Middle frontal gyrus (tissue), 1 donor: ENCODE measurements around the gene TRPM3.
A peak's percentile ranks its signal among the peaks of the same experiment; 100 is the strongest.

Experiments used
- DNase-seq: peaks from one replicate; pipeline ENCODE4 v3.0.0-alpha.2; 2015; ENCODE audit warnings: low spot score; ENCODE audit errors: extremely low spot score

Gene TRPM3

GRCh38 chr9:70949239-70949638 is 172.2 kb downstream of the TRPM3 start:
- no peak for DNase-seq

GRCh38 chr9:70948744-70949143 is 172.7 kb downstream of the TRPM3 start:
- DNase-seq: no peak

GRCh38 chr9:70947511-70947910 is 173.9 kb downstream of the TRPM3 start:
- DNase-seq: no peak

- DNase-seq: no peak
Measured at GRCh38 chr9:70947086-70947485, 174.3 kb downstream of the TRPM3 start.

GRCh38 chr9:70945301-70945700 is 176.1 kb downstream of the TRPM3 start:
- DNase-seq: no peak

- DNase-seq: no peak
Measured at GRCh38 chr9:70941191-70941590, 180.2 kb downstream of the TRPM3 start.

- no peak for DNase-seq
Measured at GRCh38 chr9:70940605-70941004, 180.8 kb downstream of the TRPM3 start.

- DNase-seq: no peak
Measured at GRCh38 chr9:70936536-70936935, 184.9 kb downstream of the TRPM3 start.

GRCh38 chr9:70935856-70936255 is 185.6 kb downstream of the TRPM3 start:
- DNase-seq: no peak

- no peak for DNase-seq
Measured at GRCh38 chr9:70934642-70935041, 186.8 kb downstream of the TRPM3 start.

- no peak for DNase-seq
Measured at GRCh38 chr9:70933321-70933720, 188.1 kb downstream of the TRPM3 start.

GRCh38 chr9:70932097-70932496 is 189.3 kb downstream of the TRPM3 start:
- DNase-seq: no peak

- DNase-seq: no peak
Measured at GRCh38 chr9:70927530-70927929, 193.9 kb downstream of the TRPM3 start.

GRCh38 chr9:70924895-70925547 is 196.4 kb downstream of the TRPM3 start:
- DNase-seq: peak; percentile 27

GRCh38 chr9:70924380-70924779 is 197.0 kb downstream of the TRPM3 start:
- no peak for DNase-seq

- no peak for DNase-seq
Measured at GRCh38 chr9:70923961-70924360, 197.5 kb downstream of the TRPM3 start.

GRCh38 chr9:70921136-70921535 is 200.3 kb downstream of the TRPM3 start:
- DNase-seq: no peak

- no peak for DNase-seq
Measured at GRCh38 chr9:70917277-70917676, 204.1 kb downstream of the TRPM3 start.

- DNase-seq: no peak
Measured at GRCh38 chr9:70911791-70912190, 209.6 kb downstream of the TRPM3 start.

GRCh38 chr9:70910598-70910997 is 210.8 kb downstream of the TRPM3 start:
- no peak for DNase-seq

GRCh38 chr9:70902692-70903131 is 218.7 kb downstream of the TRPM3 start:
- DNase-seq: no peak

- no peak for DNase-seq
Measured at GRCh38 chr9:70902171-70902570, 219.2 kb downstream of the TRPM3 start.

GRCh38 chr9:70901746-70902145 is 219.7 kb downstream of the TRPM3 start:
- DNase-seq: no peak

- no peak for DNase-seq
Measured at GRCh38 chr9:70901013-70901412, 220.4 kb downstream of the TRPM3 start.
